ENCODE measurements around the gene ADPRM.
"Not testable (repeated sequence)": the region's sequence is repeated elsewhere in the genome, so short reads cannot be mapped to it uniquely, and the experiment has no call there.

DNA sequence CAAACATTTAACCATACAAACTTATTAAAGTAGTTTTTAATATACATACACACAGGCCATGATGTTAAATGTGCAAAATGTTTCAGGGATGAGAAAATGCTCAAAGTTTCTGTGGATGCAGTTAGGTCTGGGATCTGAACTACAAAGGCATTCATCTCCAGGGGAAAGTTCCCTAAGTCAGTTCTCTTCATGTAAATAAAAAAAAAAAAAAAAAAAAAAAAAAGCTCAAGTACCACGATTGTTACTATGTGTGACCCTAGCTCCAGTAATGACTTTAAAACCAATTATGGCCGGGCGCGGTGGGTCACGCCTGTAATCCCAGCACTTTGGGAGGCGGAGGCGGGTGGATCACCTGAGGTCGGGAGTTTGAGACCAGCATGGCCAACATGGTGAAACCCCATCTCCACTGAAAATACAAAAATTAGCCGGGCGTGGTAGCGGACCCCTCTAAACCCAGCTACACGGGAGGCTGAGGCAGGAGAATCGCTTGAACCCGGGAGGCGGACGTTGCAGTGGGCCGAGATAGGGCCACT, 1.5 kb upstream of the ADPRM start:
- TF ChIP-seq, protein P1, sequence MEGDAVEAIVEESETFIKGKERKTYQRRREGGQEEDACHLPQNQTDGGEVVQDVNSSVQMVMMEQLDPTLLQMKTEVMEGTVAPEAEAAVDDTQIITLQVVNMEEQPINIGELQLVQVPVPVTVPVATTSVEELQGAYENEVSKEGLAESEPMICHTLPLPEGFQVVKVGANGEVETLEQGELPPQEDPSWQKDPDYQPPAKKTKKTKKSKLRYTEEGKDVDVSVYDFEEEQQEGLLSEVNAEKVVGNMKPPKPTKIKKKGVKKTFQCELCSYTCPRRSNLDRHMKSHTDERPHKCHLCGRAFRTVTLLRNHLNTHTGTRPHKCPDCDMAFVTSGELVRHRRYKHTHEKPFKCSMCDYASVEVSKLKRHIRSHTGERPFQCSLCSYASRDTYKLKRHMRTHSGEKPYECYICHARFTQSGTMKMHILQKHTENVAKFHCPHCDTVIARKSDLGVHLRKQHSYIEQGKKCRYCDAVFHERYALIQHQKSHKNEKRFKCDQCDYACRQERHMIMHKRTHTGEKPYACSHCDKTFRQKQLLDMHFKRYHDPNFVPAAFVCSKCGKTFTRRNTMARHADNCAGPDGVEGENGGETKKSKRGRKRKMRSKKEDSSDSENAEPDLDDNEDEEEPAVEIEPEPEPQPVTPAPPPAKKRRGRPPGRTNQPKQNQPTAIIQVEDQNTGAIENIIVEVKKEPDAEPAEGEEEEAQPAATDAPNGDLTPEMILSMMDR (IDR thresholded peaks at IDR 0.05), result not testable (repeated sequence)
- not testable (repeated sequence) for TF ChIP-seq POLR2A, POLR2AphosphoS5, EP300 (IDR thresholded peaks at IDR 0.05)
